HepG2 (cell line): Measurements from ENCODE around the gene TNP2. TPM values are rescaled to one million over a fixed set of nuclear protein-coding genes. Genes with fewer than 3 reads are reported as not detected.

ENCODE experiments used
- CBX2 ChIP-seq, 2 experiments: fragments of 200-600 bp in 1 of 2; sonication (generic); formaldehyde crosslinking in 1 of 2; IDR thresholded peaks; 2 replicates each; pipeline versions ENCODE4 v1.7.0 to v1.8.1; 2018 to 2022; ENCODE audit warnings: low read depth in 2 of 2, low read length in 1 of 2, mild to moderate bottlenecking in 1 of 2, missing genetic modification reagents in 1 of 2
- CENPBD1 ChIP-seq: sonication (generic); formaldehyde crosslinking; IDR thresholded peaks from 2 replicates; pipeline ENCODE4 v1.8.0; 2022; ENCODE audit warnings: missing genetic modification reagents, low read depth, mild to moderate bottlenecking, borderline replicate concordance
- DR1 ChIP-seq: sonication (generic); formaldehyde crosslinking; IDR thresholded peaks from 2 replicates; pipeline ENCODE4 v1.8.0; 2021; ENCODE audit warnings: mild to moderate bottlenecking, missing genetic modification reagents, inconsistent platforms
- ETV5 ChIP-seq: IDR thresholded peaks from 2 replicates; pipeline ENCODE4 v1.6.1; 2018; ENCODE audit warnings: missing biosample characterization, missing genetic modification reagents, inconsistent platforms, borderline replicate concordance
- GRHL1 ChIP-seq: sonication (generic); formaldehyde crosslinking; conservative IDR thresholded peaks from 2 replicates; pipeline ENCODE4 v1.8.0; 2022; ENCODE audit warnings: missing genetic modification reagents
- MNT ChIP-seq: fragments of 450-650 bp; IDR thresholded peaks from 2 replicates; pipeline ENCODE4 v1.6.1; 2016
- TEAD3 ChIP-seq: optimal IDR thresholded peaks from 2 replicates; pipeline ENCODE3; 2016; ENCODE audit warnings: borderline replicate concordance
- WIZ ChIP-seq: sonication (generic); formaldehyde crosslinking; IDR thresholded peaks from 2 replicates; pipeline ENCODE4 v1.5.1; 2020; ENCODE audit warnings: mild to moderate bottlenecking, missing genetic modification reagents
- ZFAT ChIP-seq: sonication (generic); formaldehyde crosslinking; conservative IDR thresholded peaks from 2 replicates; pipeline ENCODE4 v1.8.1; 2023; ENCODE audit warnings: missing genetic modification reagents, inconsistent platforms
- ZFP62 ChIP-seq: sonication (generic); formaldehyde crosslinking; IDR thresholded peaks from 2 replicates; pipeline ENCODE4 v1.4.0; 2020; ENCODE audit warnings: missing genetic modification reagents
- ZNF274 ChIP-seq: sonication (generic); formaldehyde crosslinking; IDR thresholded peaks from 2 replicates; pipeline ENCODE4 v1.5.1; 2020; ENCODE audit warnings: mild to moderate bottlenecking, missing genetic modification reagents
- ZNF3 ChIP-seq: IDR thresholded peaks from 2 replicates; pipeline ENCODE4 v1.7.0; 2017; ENCODE audit warnings: inconsistent platforms
- ZNF441 ChIP-seq: sonication (generic); formaldehyde crosslinking; IDR thresholded peaks from 2 replicates; pipeline ENCODE4 v1.7.0; 2021; ENCODE audit warnings: missing genetic modification reagents, borderline replicate concordance
- ZNF614 ChIP-seq: IDR thresholded peaks from 2 replicates; pipeline ENCODE4 v1.6.1; 2018; ENCODE audit warnings: missing biosample characterization, missing genetic modification reagents, inconsistent platforms, borderline replicate concordance
- ZNF747 ChIP-seq: sonication (generic); formaldehyde crosslinking; IDR thresholded peaks from 2 replicates; pipeline ENCODE4 v1.8.1; 2023; ENCODE audit warnings: missing genetic modification reagents, mild to moderate bottlenecking, borderline replicate concordance
- ZNF816 ChIP-seq: sonication (generic); formaldehyde crosslinking; IDR thresholded peaks from 2 replicates; pipeline ENCODE4 v1.8.0; 2022; ENCODE audit warnings: missing genetic modification reagents, mild to moderate bottlenecking, borderline replicate concordance
- ZSCAN31 ChIP-seq: sonication (generic); formaldehyde crosslinking; IDR thresholded peaks from 2 replicates; pipeline ENCODE4 v1.5.0; 2020; ENCODE audit warnings: low read depth, mild to moderate bottlenecking, missing genetic modification reagents
- polyA plus RNA-seq, 8 experiments: library from polyadenylated mRNA; depleted of rRNA in 3 of 8; stranded (reverse) in 7 of 8; unstranded in 1 of 8; fragments of >200 nt; fragmentation: Illumina TruSeq in 4 of 8; extraction: Trizol in 4 of 8; gene quantifications; 2 replicates each; pipeline versions ENCODE4 v1.2.1 to v1.2.3, GENCODE V29; 2011 to 2016; ENCODE audit warnings: low read depth in 4 of 8, missing spikeins in 1 of 8, mixed read lengths in 1 of 8; ENCODE audit not compliant: insufficient read depth in 1 of 8
- total RNA-seq, 5 experiments: library from RNA; depleted of rRNA; stranded (reverse); fragments of >200 nt; fragmentation: Illumina TruSeq; extraction: Trizol; gene quantifications; 2 replicates each; pipeline ENCODE4 v1.2.3, GENCODE V29; 2016; ENCODE audit warnings: low read depth in 1 of 5
- TF ChIP-seq, protein P1 (sequence below): IDR thresholded peaks from 2 replicates; pipeline ENCODE4 v1.6.1; 2016; ENCODE audit warnings: low read depth, missing genetic modification reagents, missing compliant biosample characterization
- TF ChIP-seq, protein P2 (sequence below): sonication (generic); formaldehyde crosslinking; IDR thresholded peaks from 2 replicates; pipeline ENCODE4 v1.8.1; 2023; ENCODE audit warnings: mild to moderate bottlenecking, missing genetic modification reagents, borderline replicate concordance

The TNP2 gene
- total and polyA plus RNA-seq, 2 of the 13 experiments (the other 11 are each of a cell fraction or from before 2014, with no cell fraction given) = not detected

DNA sequence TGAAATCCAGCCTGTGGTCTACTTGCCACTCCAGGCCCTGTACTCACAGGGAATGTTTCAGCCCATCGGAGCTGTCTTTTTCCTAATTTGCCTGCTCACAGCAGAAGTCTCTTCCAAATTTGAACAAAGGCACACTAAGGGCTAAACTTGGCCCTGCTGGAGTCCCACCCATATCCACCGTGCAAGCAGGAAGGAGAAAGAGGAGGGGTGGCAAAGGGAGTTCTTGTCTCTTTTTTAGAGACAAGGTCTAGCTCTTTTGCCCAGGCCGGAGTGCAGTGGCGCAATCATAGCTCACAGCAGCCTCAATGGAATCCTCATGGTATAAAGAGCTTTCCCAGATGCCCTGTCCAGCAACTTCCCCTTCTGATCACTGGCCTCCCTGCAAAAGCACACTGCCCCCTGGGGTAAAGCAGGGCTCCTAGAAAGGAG is 14.7 kb upstream of the TNP2 start (continued):
- TF ChIP-seq, protein P1, sequence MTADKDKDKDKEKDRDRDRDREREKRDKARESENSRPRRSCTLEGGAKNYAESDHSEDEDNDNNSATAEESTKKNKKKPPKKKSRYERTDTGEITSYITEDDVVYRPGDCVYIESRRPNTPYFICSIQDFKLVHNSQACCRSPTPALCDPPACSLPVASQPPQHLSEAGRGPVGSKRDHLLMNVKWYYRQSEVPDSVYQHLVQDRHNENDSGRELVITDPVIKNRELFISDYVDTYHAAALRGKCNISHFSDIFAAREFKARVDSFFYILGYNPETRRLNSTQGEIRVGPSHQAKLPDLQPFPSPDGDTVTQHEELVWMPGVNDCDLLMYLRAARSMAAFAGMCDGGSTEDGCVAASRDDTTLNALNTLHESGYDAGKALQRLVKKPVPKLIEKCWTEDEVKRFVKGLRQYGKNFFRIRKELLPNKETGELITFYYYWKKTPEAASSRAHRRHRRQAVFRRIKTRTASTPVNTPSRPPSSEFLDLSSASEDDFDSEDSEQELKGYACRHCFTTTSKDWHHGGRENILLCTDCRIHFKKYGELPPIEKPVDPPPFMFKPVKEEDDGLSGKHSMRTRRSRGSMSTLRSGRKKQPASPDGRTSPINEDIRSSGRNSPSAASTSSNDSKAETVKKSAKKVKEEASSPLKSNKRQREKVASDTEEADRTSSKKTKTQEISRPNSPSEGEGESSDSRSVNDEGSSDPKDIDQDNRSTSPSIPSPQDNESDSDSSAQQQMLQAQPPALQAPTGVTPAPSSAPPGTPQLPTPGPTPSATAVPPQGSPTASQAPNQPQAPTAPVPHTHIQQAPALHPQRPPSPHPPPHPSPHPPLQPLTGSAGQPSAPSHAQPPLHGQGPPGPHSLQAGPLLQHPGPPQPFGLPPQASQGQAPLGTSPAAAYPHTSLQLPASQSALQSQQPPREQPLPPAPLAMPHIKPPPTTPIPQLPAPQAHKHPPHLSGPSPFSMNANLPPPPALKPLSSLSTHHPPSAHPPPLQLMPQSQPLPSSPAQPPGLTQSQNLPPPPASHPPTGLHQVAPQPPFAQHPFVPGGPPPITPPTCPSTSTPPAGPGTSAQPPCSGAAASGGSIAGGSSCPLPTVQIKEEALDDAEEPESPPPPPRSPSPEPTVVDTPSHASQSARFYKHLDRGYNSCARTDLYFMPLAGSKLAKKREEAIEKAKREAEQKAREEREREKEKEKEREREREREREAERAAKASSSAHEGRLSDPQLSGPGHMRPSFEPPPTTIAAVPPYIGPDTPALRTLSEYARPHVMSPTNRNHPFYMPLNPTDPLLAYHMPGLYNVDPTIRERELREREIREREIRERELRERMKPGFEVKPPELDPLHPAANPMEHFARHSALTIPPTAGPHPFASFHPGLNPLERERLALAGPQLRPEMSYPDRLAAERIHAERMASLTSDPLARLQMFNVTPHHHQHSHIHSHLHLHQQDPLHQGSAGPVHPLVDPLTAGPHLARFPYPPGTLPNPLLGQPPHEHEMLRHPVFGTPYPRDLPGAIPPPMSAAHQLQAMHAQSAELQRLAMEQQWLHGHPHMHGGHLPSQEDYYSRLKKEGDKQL (CRISPR knock-in tag) = no peak
- peak; percentile 58; the same call in 1 of the 2 replicates for TF ChIP-seq ZNF441 (CRISPR knock-in tag)
- TF ChIP-seq ZNF747 (CRISPR knock-in tag) = no peak; the same call in 1 of the 2 replicates
- no peak for TF ChIP-seq DR1 (CRISPR knock-in tag)
- TF ChIP-seq CENPBD1 (CRISPR knock-in tag) = no peak
- no peak for TF ChIP-seq ZNF3 (CRISPR knock-in tag)
- TF ChIP-seq ETV5 (CRISPR knock-in tag) = 0 out of 2 replicates have a peak, but pooled peaks have one; percentile 21
- peak; percentile 96 for TF ChIP-seq ZNF614
- TF ChIP-seq WIZ (CRISPR knock-in tag) = 0 out of 2 replicates have a peak, but pooled peaks have one; percentile 5
- TF ChIP-seq ZFP62 = no peak
- TF ChIP-seq ZNF274 = no peak
- TF ChIP-seq ZSCAN31 (CRISPR knock-in tag) = no peak
- no peak for TF ChIP-seq MNT
- TF ChIP-seq GRHL1 (CRISPR knock-in tag) = no peak
- TF ChIP-seq, protein P2, sequence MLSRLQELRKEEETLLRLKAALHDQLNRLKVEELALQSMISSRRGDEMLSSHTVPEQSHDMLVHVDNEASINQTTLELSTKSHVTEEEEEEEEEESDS (CRISPR knock-in tag) = no peak
- no peak for TF ChIP-seq ZFAT (CRISPR knock-in tag)
- no peak for TF ChIP-seq CBX2 (IDR thresholded peaks at IDR 0.05; ENCODE audit: low read depth, low read length)
- no peak for TF ChIP-seq CBX2 (CRISPR knock-in tag; IDR thresholded peaks at IDR 0.05; ENCODE audit: low read depth)
- peak; percentile 52 for TF ChIP-seq TEAD3 (CRISPR knock-in tag)
- no peak for TF ChIP-seq ZNF816 (CRISPR knock-in tag)
